Central memory CD8-positive, alpha-beta T cell (primary cell): ENCODE measurements around the gene PARVA.
"Not testable (repeated sequence)": the region's sequence is repeated elsewhere in the genome, so short reads cannot be mapped to it uniquely, and the experiment has no call there.

Source experiments
- ATAC-seq: fragments of 150-1000 bp; cut with Tn5 transposase; replicated peaks from 2 replicates; pipeline ENCODE4 v1.10.0; 2022; ENCODE audit warnings: mild to moderate bottlenecking, moderate FRiP score, moderate number of reproducible peaks; ENCODE audit not compliant: poor library complexity, severe bottlenecking; ENCODE audit errors: extremely low read depth
- DNase-seq, 2 donors: peaks; one replicate each; pipeline ENCODE4 v3.0.0; 2021; ENCODE audit warnings: low spot score in 2 of 2
- H3K27ac Mint-ChIP-seq: one replicate; pipeline ENCODE4 v1.8.0; 2022; ENCODE audit warnings: low read depth, mild to moderate bottlenecking, moderate library complexity, mixed read lengths
- H3K27me3 Mint-ChIP-seq: one replicate; pipeline ENCODE4 v1.8.0; 2022; ENCODE audit warnings: mixed read lengths
- H3K36me3 Mint-ChIP-seq: one replicate; pipeline ENCODE4 v1.8.0; 2022; ENCODE audit warnings: mild to moderate bottlenecking, moderate library complexity, mixed read lengths; ENCODE audit not compliant: insufficient read depth
- H3K4me1 Mint-ChIP-seq: one replicate; pipeline ENCODE4 v1.8.0; 2022; ENCODE audit warnings: mixed read lengths
- H3K4me3 Mint-ChIP-seq: one replicate; pipeline ENCODE4 v1.8.0; 2022; ENCODE audit warnings: mild to moderate bottlenecking, moderate library complexity, mixed read lengths
- H3K9me3 Mint-ChIP-seq: one replicate; pipeline ENCODE4 v1.8.0; 2022; ENCODE audit warnings: mixed read lengths

Gene PARVA, protein sequence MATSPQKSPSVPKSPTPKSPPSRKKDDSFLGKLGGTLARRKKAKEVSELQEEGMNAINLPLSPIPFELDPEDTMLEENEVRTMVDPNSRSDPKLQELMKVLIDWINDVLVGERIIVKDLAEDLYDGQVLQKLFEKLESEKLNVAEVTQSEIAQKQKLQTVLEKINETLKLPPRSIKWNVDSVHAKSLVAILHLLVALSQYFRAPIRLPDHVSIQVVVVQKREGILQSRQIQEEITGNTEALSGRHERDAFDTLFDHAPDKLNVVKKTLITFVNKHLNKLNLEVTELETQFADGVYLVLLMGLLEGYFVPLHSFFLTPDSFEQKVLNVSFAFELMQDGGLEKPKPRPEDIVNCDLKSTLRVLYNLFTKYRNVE

DNA sequence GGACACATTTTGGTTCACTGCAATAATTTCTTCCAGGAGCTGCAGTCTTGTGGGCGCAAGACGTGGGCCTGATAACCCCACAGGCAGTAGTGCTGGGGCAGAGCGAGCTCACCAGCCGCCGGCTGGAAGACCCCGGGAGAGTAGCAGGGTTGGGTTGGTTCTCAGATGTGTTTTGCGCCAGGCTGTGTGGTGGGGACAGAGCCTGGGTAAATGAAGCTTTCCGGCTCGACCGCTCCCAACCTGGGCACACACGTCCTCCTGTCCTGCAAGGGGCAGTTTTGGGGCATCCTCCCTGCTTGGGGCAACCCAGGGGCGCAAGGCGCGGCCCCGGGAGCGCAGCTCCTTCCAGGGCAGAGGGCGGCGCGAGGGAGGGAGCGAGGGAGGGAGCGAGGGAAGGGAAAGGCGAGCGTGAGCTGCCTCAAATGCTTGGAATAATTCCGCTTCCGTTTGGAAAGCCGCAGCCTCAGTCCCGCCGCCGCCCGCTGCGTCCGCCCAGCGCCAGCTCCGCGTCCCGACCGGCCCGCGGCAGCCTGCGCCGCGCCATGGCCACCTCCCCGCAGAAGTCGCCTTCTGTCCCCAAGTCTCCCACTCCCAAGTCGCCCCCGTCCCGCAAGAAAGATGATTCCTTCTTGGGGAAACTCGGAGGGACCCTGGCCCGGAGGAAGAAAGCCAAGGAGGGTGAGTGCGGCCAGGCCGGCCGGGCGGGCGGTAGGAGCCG is at the start of gene PARVA:
TSS of gene PARVA (plus strand) at position 466 of the 718 bp plus-strand sequence. CDS start at position 543, 77 bp downstream.
- Mint-ChIP-seq H3K4me1 (peaks cover 8% of the 10 kb centered on the region), H3K9me3 (no peaks in the 10 kb centered on the region), H3K27me3 (peaks cover 66% of the 10 kb centered on the region), H3K4me3 (peak within 1 kb of the TSS; percentile 71), H3K27ac (no peak within 1 kb of the TSS), H3K36me3 (no peaks in the 10 kb centered on the region)
- ATAC-seq (no peak), DNase-seq (no peak)

DNA sequence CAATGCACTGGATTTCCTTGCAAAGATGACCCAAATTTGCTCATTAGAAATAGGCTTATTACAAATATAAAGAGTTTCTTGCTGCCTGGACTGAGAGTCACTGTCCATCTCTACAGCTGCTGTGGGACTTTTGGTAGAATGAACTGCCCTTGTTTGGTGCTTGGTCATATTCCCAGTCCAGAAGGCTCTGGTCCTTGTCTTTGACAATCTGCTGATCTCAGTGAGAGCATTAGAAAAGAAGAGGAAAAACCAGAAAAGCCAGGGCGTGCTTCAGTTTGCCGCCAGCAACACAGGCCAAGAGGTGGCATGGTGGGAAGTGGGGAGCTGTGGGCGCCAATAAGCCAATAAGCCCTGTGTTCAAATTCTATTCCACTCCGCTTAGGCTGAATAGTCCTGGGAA is 48.2 kb upstream of the PARVA start:
- no peaks in the 10 kb centered on the region for H3K27me3 Mint-ChIP-seq
- no peaks in the 10 kb centered on the region for H3K9me3 Mint-ChIP-seq
- H3K36me3 Mint-ChIP-seq = peaks cover 3% of the 10 kb centered on the region
- DNase-seq = no peak
- H3K27ac Mint-ChIP-seq = peak overlapping the region; percentile 80
- H3K4me3 Mint-ChIP-seq = no peak overlapping the region
- no peaks in the 10 kb centered on the region for H3K4me1 Mint-ChIP-seq
- ATAC-seq = no peak

DNA sequence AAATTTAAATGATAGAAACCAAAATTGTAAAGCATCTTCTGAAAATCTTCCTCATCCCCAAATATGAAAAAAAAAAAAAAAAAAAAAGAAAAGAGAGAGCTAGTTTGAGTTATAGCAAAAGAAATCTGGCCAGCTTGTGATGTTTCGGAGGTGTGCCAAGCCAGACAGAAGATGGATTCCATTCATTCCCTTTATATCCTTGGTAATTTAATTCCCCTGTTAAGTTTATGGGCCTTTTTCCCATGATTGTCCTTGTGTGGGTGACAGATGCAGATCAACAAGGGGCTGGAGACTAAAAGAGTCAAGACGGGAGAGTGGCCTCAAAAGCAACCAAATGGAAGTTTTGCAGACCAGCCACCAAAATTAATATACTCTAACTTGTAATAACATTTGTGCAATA is 47.6 kb upstream of the PARVA start:
- H3K4me1 Mint-ChIP-seq = no peaks in the 10 kb centered on the region
- H3K4me3 Mint-ChIP-seq = no peak overlapping the region
- H3K27me3 Mint-ChIP-seq = no peaks in the 10 kb centered on the region
- ATAC-seq (no peak), DNase-seq (no peak)
- peaks cover 1% of the 10 kb centered on the region for H3K36me3 Mint-ChIP-seq
- peak overlapping the region; percentile 80 for H3K27ac Mint-ChIP-seq
- no peaks in the 10 kb centered on the region for H3K9me3 Mint-ChIP-seq

DNA sequence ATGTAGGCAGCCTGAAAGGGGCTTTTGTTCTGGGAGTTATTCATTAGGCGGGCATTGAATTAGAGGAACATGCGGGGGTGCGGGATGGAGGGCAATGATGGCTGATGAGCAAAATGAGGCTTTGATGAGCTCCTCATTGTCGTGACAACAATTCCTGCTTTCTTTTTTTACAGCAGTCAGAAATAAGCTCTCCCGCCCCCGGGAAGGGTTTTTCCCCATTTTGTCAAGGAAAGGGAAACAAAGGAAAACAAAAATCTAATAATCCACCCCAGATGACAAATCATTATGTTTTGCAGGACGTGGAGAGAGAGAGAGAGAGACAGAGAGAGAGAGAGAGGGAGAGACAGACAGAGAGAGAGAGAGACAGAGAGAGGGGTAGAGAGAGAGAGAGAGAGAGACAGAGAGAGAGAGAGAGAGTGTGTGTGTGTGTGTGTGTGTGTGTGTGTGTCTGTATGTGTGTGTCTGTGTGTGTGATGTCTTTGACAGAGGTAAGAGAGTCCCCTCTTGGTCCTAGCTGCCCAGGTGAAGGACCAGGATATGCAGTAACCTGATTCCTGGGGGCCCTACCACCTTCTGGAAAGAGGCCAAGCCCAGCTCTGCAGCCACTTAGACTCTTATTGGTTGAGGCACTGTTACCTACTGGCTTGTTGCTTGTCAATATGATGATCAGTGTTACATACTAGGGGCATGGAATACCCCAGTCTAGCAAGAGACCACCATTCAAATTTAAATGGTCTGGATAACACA is 46.7 kb upstream of the PARVA start:
- H3K27ac Mint-ChIP-seq = peak overlapping the region; percentile 48
- no peaks in the 10 kb centered on the region for H3K27me3 Mint-ChIP-seq
- no peaks in the 10 kb centered on the region for H3K9me3 Mint-ChIP-seq
- no peak overlapping the region for H3K4me3 Mint-ChIP-seq
- DNase-seq (no peak), ATAC-seq (no peak)
- peaks cover 1% of the 10 kb centered on the region for H3K36me3 Mint-ChIP-seq
- no peaks in the 10 kb centered on the region for H3K4me1 Mint-ChIP-seq

DNA sequence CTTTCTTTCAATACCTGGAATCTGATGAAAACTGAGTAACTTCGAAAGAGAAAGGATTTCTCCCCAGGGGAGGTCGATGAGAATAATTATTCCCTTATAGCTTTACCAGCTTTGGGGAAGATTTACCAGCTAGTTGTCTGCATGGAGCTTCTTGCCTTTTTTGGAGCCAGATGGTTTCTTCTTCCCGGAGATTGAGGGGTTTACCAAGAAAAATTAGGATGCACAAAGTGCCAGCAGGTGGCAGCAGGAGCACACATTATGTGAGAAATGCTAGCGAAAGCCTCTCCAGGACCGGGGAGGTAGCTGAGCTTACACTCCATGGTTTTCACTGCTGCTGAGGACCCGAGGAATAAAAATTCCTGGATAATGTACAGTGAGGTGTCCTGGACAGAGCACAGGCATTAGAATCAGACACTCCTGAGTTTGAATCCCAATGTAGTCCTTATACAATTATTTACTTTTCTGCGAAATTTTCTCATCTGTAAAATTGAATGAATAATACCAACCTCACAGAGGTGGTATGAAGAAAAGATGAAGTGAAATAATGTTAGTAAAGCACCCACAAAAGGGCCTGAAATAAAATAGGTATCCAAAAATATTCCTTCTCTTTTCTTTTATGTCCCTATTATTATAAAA is 46.0 kb upstream of the PARVA start:
- Mint-ChIP-seq H3K27me3 (no peaks in the 10 kb centered on the region), H3K4me1 (no peaks in the 10 kb centered on the region), H3K36me3 (peaks cover 1% of the 10 kb centered on the region), H3K9me3 (no peaks in the 10 kb centered on the region), H3K27ac (no peak overlapping the region), H3K4me3 (no peak overlapping the region)
- ATAC-seq (no peak), DNase-seq (peak; percentile 53 to 54)

DNA sequence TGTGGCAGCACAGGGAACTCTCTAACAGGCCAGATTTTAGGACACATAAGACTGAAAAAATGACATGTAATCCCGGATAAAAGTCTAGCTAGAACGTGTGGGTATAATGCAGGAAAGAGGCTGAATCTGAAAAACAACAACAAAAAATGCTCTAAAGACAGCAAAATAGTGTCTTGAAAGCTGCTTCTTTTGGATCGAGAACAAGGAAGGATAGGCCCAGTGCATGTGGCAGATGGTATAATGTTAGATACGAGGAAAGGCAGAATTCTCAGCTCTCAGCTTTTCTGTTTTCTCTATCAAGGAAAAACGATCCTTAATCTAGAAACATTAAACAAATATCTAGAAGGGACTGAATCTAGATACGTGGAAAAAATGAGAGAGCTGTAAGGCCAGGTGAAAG is 33.8 kb upstream of the PARVA start:
- ATAC-seq (no peak), DNase-seq (no peak)
- no peak overlapping the region for H3K27ac Mint-ChIP-seq
- H3K4me1 Mint-ChIP-seq = no peaks in the 10 kb centered on the region
- no peak overlapping the region for H3K4me3 Mint-ChIP-seq
- peaks cover 5% of the 10 kb centered on the region for H3K36me3 Mint-ChIP-seq
- H3K9me3 Mint-ChIP-seq = no peaks in the 10 kb centered on the region
- H3K27me3 Mint-ChIP-seq = no peaks in the 10 kb centered on the region

DNA sequence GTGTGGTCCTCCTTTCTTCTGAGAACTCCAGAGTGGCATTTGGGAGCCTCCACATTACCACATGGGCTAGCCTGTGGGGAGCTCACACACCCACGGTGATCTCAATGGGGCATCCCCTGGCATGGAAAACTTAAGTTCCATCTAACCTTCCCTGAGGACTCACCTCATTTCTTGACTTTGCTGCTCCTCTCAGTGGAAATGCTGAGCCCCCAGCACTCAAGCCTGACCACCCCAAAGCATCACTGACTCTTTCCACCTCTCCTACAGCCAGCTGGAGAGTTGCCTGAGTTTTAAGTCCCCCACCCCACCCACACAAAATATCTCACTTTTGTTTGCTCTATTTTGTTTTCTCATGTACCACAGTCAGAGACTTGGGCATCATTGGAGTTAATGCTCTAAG is 23.8 kb upstream of the PARVA start:
- no peak for DNase-seq

DNA sequence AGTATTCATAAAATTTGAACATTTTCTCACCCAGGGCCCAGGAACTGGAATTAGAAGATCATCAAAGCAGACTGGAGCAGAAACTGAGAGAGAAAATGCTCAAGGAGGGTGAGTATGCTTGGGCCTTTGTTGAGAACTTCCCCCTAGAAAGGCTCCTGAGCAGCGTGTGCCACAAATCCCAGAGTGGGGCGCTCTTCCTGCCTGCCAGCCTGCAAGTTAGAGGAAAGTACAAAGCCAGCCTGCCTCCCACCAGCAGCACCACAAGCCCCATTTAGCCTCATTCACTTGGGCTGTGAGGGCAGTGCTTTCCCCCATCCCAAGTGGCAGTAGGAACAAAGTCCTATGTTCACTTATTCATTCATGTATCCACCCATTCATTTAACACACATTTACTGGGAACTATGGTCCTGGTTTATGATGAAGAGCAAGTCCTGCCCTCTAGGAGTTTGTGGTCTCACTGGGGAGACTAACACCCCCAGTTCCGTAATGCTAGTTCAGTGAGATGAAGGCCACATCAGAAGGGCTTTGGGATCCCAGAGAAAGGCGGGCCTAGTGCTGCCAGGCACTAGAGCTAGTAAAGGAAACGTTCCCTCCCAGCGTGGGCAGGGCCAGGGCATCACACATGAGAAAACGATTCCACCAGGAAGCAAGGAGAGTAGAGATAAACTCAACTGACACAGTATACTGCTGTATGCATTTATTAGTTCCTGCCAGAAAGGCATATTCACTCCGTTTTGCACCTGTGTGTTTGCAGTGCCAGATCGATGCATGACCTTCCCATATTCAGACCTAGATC is 22.4 kb upstream of the PARVA start:
- no peaks in the 10 kb centered on the region for H3K27me3 Mint-ChIP-seq
- DNase-seq (no peak), ATAC-seq (no peak)
- H3K4me1 Mint-ChIP-seq = peaks cover 13% of the 10 kb centered on the region
- H3K9me3 Mint-ChIP-seq = no peaks in the 10 kb centered on the region
- H3K4me3 Mint-ChIP-seq = no peak overlapping the region
- H3K27ac Mint-ChIP-seq = no peak overlapping the region
- peaks cover 5% of the 10 kb centered on the region for H3K36me3 Mint-ChIP-seq

More for the DNA sequence above, 23.8 kb upstream of the PARVA start:
- Mint-ChIP-seq H3K36me3 (peaks cover 5% of the 10 kb centered on the region), H3K27ac (no peak overlapping the region), H3K27me3 (no peaks in the 10 kb centered on the region), H3K4me1 (peaks cover 13% of the 10 kb centered on the region), H3K4me3 (no peak overlapping the region), H3K9me3 (no peaks in the 10 kb centered on the region)
- ATAC-seq = no peak

DNA sequence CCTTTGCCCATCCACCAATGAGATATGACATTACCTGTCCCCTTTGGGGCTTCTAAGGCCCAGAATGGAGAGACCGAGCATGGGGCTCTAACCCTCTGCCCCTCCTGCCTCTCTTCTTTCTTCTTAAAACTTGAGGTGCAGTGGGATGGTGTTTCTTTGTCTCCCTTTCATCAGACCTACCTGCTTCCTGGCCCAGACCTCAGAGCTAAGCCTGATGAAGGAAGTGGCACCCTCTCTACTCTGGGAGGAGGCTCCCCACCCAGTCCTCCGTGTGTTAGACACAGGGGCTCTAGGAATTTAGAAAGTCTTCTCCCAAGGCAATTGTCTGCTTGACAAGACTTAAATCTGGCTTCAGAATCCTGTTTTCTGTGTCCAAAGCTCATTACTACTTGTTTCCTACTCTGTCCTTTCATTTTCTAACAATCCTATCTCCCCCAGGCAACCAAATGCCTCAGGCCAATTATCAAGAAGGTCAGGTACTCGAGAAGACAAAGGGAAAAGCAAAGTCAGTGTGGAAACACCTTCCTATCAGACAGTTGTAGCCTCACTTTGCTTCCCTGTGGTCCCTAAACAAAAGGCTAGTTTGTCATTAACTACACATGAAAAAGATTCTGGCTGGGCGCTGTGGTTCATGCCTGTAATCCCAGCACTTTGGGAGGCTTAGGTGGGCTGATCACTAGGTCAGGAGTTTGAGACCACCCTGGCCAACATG is 20.3 kb upstream of the PARVA start:
- H3K4me3 Mint-ChIP-seq = peak overlapping the region; percentile 26
- no peaks in the 10 kb centered on the region for H3K9me3 Mint-ChIP-seq
- no peaks in the 10 kb centered on the region for H3K27me3 Mint-ChIP-seq
- ATAC-seq (peak; percentile 46), DNase-seq (no peak)
- H3K4me1 Mint-ChIP-seq = peaks cover 21% of the 10 kb centered on the region
- peaks cover 3% of the 10 kb centered on the region for H3K36me3 Mint-ChIP-seq
- H3K27ac Mint-ChIP-seq = peak overlapping the region; percentile 46

DNA sequence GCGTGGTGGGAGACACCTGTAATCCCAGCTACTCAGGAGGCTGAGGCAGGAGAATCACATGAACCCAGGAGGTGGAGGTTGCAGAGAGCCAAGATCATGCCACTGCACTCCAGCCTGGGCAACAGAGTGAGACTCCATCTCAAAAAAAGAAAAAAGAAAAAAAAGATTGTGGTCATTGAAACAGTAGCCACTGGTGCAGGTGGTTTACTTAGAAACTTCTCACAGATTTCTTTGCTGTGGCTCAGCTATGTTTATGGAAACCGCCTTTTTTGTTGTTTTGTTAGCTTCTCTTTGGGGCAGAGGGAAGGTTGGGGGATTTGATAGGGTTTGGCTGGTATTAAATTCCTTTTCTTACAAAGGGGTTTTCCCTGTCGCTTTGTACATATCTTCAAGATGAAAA is 19.7 kb upstream of the PARVA start:
- not testable (repeated sequence) for H3K36me3 Mint-ChIP-seq, H3K4me3 Mint-ChIP-seq, H3K27ac Mint-ChIP-seq, DNase-seq, H3K9me3 Mint-ChIP-seq, ATAC-seq, H3K27me3 Mint-ChIP-seq
- peaks cover 26% of the 10 kb centered on the region for H3K4me1 Mint-ChIP-seq

DNA sequence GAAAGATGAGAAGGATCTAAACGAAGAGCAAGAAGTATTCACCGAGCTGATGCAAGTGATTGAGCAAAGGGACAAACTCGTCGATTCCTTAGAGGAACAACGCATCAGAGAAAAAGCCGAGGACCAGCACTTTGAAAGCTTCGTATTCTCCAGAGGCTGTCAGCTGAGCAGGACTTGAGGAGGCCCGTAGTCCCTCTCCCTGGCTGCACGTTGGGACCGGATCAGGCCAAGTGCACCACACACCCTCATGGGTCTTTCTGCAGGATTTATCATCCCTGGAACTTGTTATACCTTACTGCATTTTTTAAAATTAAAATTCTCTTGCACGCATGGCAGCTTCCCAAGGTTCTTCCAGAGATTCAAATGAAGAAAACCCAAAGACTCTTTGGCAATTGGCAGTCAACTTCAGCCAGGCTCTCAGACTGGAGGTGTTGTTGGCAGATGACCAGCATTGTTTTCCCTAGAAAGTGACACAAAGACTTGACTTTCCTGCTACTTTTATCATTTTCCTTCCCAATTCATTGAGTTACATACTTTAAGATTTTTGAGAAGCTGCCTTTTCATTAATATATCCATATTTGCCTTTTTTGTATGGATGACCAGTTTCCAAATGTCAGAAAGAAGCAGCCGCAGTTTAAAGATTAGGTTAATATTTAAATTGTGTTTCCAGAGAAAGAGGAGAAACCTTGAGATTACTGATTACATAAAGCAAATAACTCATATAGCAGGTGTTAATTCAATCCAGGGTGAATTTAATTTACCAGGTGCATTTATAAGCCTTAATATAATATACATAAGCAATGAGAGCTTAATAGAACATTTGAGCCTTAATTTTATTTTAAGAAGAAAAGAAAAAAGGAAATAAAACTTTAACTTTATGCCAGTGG is 18.8 kb upstream of the PARVA start:
- no peak overlapping the region for H3K27ac Mint-ChIP-seq

More for the DNA sequence above, 18.8 kb upstream of the PARVA start:
- ATAC-seq (no peak), DNase-seq (no peak)
- no peaks in the 10 kb centered on the region for H3K9me3 Mint-ChIP-seq
- no peaks in the 10 kb centered on the region for H3K27me3 Mint-ChIP-seq
- no peak overlapping the region for H3K4me3 Mint-ChIP-seq
- peaks cover 35% of the 10 kb centered on the region for H3K4me1 Mint-ChIP-seq
- H3K36me3 Mint-ChIP-seq = peaks cover 3% of the 10 kb centered on the region
